Fibroblast of mammary gland (primary cell): ENCODE measurements around the gene SLC26A4.

Experiments used
- DNase-seq: peaks from one replicate; pipeline ENCODE4 v3.0.0-alpha.2; 2010; ENCODE audit warnings: low read depth
- H3K4me3 ChIP-seq: 2 replicates; pipeline ENCODE4 v1.5.1; 2011; ENCODE audit warnings: low read depth, mild to moderate bottlenecking, low read length, moderate library complexity; ENCODE audit not compliant: control insufficient read depth
- TF ChIP-seq, protein P1 (sequence below): conservative IDR thresholded peaks from 2 replicates; pipeline ENCODE4 v1.5.1; 2011; ENCODE audit warnings: low read depth, low read length, inconsistent platforms; ENCODE audit not compliant: control insufficient read depth, insufficient read depth

Gene SLC26A4

DNA sequence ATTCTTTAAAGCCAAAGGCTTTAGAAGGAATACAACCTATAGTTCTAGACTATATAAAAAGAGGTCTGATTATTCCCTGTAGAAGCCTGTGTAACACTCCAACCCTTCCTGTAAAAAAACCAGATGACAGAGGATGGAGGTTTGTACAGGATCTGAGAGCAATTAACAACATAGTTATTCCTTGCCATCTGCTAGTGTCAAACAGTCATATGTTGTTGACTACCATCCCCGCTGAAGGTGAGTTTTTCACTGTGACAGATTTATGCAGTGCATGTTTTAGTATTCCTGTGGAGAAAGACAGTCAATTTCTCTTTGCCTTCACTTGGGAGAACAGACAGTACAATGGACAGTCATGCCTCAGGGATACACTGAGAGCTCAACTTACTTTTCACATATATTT is 19.0 kb upstream of the SLC26A4 start:
- TF ChIP-seq, protein P1, sequence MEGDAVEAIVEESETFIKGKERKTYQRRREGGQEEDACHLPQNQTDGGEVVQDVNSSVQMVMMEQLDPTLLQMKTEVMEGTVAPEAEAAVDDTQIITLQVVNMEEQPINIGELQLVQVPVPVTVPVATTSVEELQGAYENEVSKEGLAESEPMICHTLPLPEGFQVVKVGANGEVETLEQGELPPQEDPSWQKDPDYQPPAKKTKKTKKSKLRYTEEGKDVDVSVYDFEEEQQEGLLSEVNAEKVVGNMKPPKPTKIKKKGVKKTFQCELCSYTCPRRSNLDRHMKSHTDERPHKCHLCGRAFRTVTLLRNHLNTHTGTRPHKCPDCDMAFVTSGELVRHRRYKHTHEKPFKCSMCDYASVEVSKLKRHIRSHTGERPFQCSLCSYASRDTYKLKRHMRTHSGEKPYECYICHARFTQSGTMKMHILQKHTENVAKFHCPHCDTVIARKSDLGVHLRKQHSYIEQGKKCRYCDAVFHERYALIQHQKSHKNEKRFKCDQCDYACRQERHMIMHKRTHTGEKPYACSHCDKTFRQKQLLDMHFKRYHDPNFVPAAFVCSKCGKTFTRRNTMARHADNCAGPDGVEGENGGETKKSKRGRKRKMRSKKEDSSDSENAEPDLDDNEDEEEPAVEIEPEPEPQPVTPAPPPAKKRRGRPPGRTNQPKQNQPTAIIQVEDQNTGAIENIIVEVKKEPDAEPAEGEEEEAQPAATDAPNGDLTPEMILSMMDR, result no peak
- H3K4me3 ChIP-seq, result no peak overlapping the region
- DNase-seq, result no peak

DNA sequence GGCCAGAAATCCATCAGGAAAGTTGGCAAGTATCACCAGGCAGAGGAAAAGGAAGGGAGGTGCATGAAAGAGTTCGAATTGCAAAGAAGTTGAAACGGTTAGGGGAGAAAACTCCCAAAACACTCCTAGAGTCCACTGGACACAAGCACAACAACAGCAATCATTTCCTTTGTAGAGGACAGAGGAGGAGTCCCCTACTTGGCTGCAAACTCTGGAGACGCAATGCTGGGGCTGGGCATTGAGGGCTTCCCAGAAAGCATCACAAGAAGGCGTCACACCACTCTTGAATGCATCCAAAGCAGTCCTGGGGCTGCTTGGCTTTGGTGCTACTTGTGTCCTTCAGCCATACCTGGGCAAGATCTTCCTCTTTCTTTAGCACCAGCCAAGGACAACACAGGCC is 18.1 kb upstream of the SLC26A4 start:
- TF ChIP-seq, protein P1, result no peak
- H3K4me3 ChIP-seq, result no peak overlapping the region
- DNase-seq, result no peak

DNA sequence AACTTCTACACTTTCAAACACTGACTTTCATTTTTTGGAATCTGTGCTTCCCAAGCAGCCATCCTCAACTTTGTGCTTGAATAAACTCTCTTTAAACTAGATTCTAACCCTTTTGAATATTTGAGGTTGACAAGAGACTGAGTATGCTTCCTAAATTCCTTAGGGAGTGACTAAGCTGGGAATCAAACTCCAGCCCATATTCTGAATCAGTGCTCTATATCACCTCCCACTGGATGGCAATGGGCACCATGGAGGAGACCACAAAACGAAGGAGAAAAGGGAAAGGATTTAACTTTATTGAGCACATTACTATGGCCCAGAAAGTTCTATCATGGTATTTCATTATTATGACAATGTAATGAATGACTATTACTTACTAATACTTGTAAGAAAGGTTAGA is 17.2 kb upstream of the SLC26A4 start:
- no peak overlapping the region for H3K4me3 ChIP-seq
- peak; percentile 85 for DNase-seq
- TF ChIP-seq, protein P1, result peak; percentile 51

DNA sequence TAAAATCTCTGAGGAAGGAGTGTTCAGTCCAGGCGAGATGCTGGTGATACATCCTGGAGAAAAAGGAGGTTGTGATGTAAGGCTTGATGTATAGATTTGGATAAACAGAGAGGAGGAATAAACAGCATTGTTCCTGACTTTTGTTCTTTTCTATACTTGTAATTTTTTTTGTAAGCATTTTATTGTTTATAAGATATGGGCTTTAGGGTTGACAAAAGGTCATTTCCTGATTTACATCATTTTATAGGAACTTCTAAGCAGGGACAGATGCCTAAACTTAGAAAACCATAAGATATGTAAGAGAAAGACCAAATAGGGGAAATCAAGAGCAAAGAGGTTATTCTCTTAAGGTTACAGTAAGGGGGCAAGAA is 16.7 kb upstream of the SLC26A4 start:
- H3K4me3 ChIP-seq, result no peak overlapping the region
- TF ChIP-seq, protein P1, result no peak
- DNase-seq, result no peak

DNA sequence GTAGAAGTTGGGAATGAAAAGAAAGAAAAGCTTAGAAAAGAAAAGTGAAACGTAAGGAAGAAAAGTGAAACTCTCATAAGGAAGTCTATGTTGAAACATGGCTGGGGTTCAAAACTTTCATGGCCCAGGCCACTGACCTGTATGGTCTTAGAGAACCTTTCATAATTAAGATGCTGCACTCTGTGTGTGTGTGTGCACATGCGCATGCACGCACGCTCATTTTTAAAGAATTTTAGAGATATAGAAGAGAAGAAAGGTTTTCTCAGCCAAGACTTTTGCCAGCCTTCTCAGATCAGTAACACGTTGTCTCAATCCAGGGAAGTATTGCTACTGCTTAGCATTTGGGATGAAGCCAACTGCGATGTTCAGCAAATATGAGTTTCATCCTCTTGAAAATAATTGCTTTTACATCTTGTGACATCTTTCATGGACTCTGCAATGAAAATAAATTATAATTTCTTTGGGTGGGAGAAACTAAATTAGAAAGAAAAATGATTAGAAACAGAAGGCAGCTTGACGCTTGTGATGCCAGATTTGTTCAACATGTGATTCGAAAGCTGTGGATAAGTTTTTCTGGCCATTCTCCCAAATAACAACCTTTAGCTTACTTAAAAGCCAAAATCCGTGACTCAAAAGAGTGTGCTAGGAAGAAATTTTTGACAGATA is 16.2 kb upstream of the SLC26A4 start:
- TF ChIP-seq, protein P1, result no peak
- DNase-seq, result peak; percentile 75
- no peak overlapping the region for H3K4me3 ChIP-seq

DNA sequence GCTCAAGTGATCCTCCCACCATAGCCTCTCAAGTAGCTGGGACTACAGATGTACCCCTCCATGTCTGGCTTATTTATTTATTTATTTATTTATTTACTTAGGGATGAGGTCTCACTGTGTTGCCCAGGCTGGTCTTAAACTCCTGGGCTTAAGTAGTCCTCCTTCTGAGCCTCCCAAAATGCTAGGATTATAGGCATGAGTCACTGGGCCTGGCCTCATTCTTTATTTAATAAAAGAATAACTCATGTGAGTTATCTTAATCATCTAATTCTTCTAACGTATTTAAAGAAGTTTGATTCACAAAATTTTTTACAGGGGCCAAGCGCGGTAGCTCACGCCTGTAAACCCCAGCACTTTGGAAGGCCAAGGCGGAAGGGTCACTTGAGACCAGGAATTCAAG is 8.0 kb upstream of the SLC26A4 start:
- no peak overlapping the region for H3K4me3 ChIP-seq
- DNase-seq, result no peak
- TF ChIP-seq, protein P1, result no peak

DNA sequence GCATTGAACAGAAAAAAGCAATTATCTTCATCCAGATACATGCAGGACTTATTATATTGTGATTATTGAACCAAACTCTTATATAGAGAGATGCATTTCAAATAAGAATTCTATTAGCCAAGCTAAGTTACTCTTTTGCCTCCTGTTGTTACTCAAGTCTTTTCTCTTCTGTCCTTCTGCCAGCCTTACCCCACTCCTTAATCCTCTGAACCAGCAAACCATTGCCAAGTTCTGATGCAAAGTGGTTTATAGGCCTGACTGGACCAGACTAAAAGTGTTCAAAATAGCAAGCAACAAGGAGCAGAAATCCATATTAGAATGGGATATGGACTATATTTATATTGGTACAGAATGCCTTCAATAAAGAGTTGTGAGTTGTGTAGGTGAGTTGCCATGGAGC is 2.2 kb upstream of the SLC26A4 start:
- DNase-seq, result no peak
- no peak overlapping the region for H3K4me3 ChIP-seq
- TF ChIP-seq, protein P1, result no peak
